BE2C (cell line): Measurements from ENCODE around the gene XPC.

Source experiments
- DNase-seq: peaks from one replicate; pipeline ENCODE4 v3.0.0-alpha.2; 2020
- H3K27me3 ChIP-seq: fragments of 250-450 bp; sonication (Bioruptor Pico); 2 replicates; pipeline ENCODE4 v1.5.1; 2020; ENCODE audit warnings: mild to moderate bottlenecking
- H3K36me3 ChIP-seq: fragments of 250-450 bp; sonication (Bioruptor Pico); 2 replicates; pipeline ENCODE4 v1.5.1; 2020; ENCODE audit warnings: mild to moderate bottlenecking
- H3K4me1 ChIP-seq: fragments of 250-450 bp; sonication (Bioruptor Pico); 2 replicates; pipeline ENCODE4 v1.5.1; 2020
- H3K4me3 ChIP-seq: 2 replicates; pipeline ENCODE4 v1.5.1; 2011; ENCODE audit warnings: low read depth, low read length
- H3K9me3 ChIP-seq: fragments of 250-450 bp; sonication (Bioruptor Pico); 2 replicates; pipeline ENCODE4 v1.5.1; 2020
- TF ChIP-seq, protein P1 (sequence below): IDR thresholded peaks from 2 replicates; pipeline ENCODE4 v1.5.1; 2012; ENCODE audit warnings: mild to moderate bottlenecking, low read depth, low read length

The XPC gene

DNA sequence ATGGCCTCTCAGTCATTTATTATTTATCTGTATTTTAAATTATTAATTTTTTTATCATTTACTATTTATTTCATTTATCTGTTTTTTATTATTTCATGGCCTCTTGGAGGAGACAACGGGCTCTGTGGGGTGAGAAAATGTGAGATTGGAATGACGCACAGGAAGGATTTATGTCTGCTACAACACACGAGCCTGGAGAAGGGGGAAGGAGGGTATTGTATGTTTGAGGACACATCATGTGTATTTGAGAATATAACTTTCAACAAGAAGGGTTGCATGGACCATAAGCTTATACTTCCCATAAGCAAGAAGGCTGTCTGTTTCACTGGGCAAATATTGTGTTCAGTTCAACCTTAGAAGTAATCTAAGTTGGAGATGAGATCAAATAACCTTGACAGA is 31.9 kb upstream of the XPC start:
- TF ChIP-seq, protein P1, sequence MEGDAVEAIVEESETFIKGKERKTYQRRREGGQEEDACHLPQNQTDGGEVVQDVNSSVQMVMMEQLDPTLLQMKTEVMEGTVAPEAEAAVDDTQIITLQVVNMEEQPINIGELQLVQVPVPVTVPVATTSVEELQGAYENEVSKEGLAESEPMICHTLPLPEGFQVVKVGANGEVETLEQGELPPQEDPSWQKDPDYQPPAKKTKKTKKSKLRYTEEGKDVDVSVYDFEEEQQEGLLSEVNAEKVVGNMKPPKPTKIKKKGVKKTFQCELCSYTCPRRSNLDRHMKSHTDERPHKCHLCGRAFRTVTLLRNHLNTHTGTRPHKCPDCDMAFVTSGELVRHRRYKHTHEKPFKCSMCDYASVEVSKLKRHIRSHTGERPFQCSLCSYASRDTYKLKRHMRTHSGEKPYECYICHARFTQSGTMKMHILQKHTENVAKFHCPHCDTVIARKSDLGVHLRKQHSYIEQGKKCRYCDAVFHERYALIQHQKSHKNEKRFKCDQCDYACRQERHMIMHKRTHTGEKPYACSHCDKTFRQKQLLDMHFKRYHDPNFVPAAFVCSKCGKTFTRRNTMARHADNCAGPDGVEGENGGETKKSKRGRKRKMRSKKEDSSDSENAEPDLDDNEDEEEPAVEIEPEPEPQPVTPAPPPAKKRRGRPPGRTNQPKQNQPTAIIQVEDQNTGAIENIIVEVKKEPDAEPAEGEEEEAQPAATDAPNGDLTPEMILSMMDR, result no peak
- DNase-seq, result no peak
- Histone ChIP-seq H3K4me1 (no peaks in the 10 kb centered on the region), H3K9me3 (no peaks in the 10 kb centered on the region), H3K27me3 (no peaks in the 10 kb centered on the region), H3K36me3 (no peaks in the 10 kb centered on the region), H3K4me3 (no peak overlapping the region)

DNA sequence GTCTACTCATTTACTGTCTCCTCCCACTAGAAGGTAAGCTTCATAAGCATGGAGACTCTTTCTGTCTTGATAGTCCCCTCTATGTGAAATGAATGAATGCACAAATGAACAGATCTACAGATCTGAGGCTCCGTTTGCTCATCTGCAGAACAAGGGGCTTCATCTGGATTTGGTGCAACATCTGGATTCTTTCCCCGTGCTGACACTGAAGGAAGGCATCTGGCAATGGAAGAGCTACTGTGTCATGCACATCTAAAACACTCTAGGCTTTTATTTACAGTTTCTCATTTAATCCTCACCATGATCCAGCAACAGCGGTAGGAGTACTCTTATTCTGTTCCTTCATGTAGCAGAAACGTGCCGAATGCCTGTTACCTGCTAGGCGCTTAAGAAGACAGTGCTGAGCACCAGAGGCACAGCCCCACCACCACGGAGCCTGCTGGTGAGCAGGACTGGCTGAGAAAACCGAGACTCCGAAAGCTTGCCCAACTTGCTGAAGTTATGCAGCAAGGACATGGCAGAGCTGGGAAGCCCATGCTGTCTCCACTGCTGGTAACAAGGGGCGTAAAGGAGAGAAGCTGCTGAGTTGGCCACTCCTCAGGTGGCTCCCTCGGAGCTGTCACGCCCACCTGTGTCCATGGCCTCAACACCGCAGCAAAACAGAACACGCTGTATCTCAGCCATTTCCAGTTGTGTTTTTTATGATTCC is 31.3 kb upstream of the XPC start:
- no peaks in the 10 kb centered on the region for H3K36me3 ChIP-seq
- TF ChIP-seq, protein P1, result no peak
- no peak for DNase-seq
- H3K4me3 ChIP-seq, result no peak overlapping the region
- no peaks in the 10 kb centered on the region for H3K9me3 ChIP-seq
- no peaks in the 10 kb centered on the region for H3K4me1 ChIP-seq
- no peaks in the 10 kb centered on the region for H3K27me3 ChIP-seq

DNA sequence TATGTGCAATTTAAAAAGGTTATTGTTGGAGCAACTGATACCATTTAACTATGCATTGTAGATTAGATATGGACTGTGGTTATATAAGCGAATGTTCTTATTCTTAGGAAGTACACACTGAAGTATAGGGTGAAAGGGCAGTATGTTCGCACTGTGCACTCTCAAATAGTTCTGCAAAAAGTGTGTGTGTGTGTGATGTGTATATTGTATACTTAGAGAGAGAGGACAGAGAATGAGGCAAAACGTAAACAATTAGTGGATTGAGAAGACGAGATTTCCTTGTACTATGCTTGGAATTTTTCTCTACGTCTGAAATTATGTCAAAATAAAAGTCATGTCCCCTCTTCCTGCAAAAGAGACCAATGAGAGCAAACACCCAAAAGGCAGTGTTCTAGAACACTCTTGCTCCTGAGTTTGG is 30.6 kb upstream of the XPC start:
- TF ChIP-seq, protein P1, result no peak
- H3K27me3 ChIP-seq, result no peaks in the 10 kb centered on the region

DNA sequence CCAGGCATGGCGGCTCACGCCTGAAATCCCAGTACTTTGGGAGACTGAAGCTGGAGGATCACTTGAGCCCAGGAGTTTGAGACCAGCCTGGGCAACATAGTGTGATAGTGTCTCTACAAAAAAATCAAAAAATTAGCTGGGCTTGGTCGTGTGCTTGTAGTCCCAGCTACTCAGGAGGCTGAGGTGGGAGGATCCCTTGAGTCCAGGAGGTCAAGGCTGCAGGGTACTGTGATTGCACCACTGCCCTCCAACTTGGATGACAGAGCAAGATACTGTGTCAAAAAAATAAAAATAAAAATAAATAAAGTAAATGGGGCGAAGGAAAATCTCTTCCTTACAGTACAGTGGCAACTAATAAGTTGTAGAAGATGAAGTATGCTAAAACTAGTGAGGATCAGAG is 29.8 kb upstream of the XPC start:
- Histone ChIP-seq H3K4me1 (no peaks in the 10 kb centered on the region), H3K4me3 (no peak overlapping the region)

More for the DNA sequence above, 30.6 kb upstream of the XPC start:
- H3K36me3 ChIP-seq, result no peaks in the 10 kb centered on the region
- DNase-seq, result no peak
- H3K4me1 ChIP-seq, result no peaks in the 10 kb centered on the region
- H3K4me3 ChIP-seq, result no peak overlapping the region
- H3K9me3 ChIP-seq, result no peaks in the 10 kb centered on the region

DNA sequence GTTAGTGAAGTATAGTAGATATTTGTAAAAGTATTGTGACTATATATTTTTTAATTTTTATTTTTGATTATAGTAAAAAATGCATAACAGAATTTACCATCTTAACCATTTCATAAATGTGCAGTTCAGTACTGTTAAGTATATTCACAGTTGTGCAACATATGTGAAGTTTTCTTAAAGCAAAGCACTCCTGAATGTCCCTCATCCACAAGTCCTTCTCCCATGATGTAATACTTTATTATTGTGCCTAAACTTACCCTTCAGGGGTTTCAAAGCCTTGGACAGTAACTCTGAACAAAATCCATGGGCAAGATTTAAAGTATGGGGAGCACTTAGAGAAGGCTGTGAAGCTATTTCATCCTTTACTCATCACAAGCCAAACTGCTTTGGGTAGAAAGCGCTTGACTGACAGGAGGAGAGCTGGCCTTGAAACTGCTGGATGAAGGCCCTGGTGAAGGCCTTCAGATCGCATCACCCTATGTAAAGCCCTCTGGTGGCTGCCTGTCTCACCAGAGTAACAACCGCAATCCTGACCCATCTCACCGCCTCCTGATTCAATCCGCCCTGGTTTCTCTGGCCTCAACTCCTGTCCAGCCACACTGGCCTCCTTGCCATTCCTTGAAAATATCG is 28.3 kb upstream of the XPC start:
- DNase-seq, result no peak
- no peaks in the 10 kb centered on the region for H3K9me3 ChIP-seq
- H3K4me3 ChIP-seq, result no peak overlapping the region
- TF ChIP-seq, protein P1, result no peak
- H3K36me3 ChIP-seq, result no peaks in the 10 kb centered on the region
- no peaks in the 10 kb centered on the region for H3K27me3 ChIP-seq
- H3K4me1 ChIP-seq, result no peaks in the 10 kb centered on the region

More for the DNA sequence above, 29.8 kb upstream of the XPC start:
- no peak for DNase-seq
- H3K9me3 ChIP-seq, result no peaks in the 10 kb centered on the region
- H3K36me3 ChIP-seq, result no peaks in the 10 kb centered on the region
- H3K27me3 ChIP-seq, result no peaks in the 10 kb centered on the region
- TF ChIP-seq, protein P1, result no peak
